H1 (cell line): Measurements from ENCODE around the gene TNFSF18. TPM values are rescaled to one million over a fixed set of nuclear protein-coding genes. Genes with fewer than 3 reads are reported as not detected.

Experiments used
- CTCF ChIA-PET: fragments of 300-600 bp; sonication (Branson Sonifier 250); formaldehyde crosslinking; loops from one replicate; lab custom pipeline; 2021; ENCODE audit not compliant: partially characterized antibody; lab: Charles Lee
- POLR2A ChIA-PET: fragments of 300-600 bp; sonication (Branson Sonifier 250); formaldehyde crosslinking; loops from one replicate; lab custom pipeline; 2021; ENCODE audit warnings: inconsistent platforms; ENCODE audit not compliant: partially characterized antibody; lab: Charles Lee
- DNase-seq, 2 experiments: peaks; one replicate each; pipeline versions ENCODE4 v3.0.0 to v3.0.0-alpha.2; 2010 to 2022; ENCODE audit warnings: low spot score in 2 of 2, low read depth in 1 of 2, mixed read lengths in 1 of 2
- FAIRE-seq: peaks from 2 replicates; lab custom pipeline; 2011; peaks lifted over from hg19 to GRCh38; lab: Jason Lieb, UNC
- H2AFZ ChIP-seq: 2 replicates; pipeline ENCODE4 v1.8.1; 2012; ENCODE audit warnings: low read length, inconsistent platforms
- H2AK5ac ChIP-seq: 2 replicates; pipeline ENCODE4 v1.6.1; 2013; ENCODE audit warnings: low read depth, low read length
- H2BK120ac ChIP-seq: replicated peaks from 2 replicates; pipeline ENCODE3; 2013; ENCODE audit warnings: low read depth, low read length, inconsistent platforms
- H2BK12ac ChIP-seq: 2 replicates; pipeline ENCODE4 v1.6.1; 2013; ENCODE audit warnings: low read depth, low read length
- H2BK15ac ChIP-seq: 2 replicates; pipeline ENCODE4 v1.6.1; 2013; ENCODE audit warnings: low read length
- H2BK20ac ChIP-seq: 2 replicates; pipeline ENCODE4 v1.6.1; 2013; ENCODE audit warnings: low read length
- H2BK5ac ChIP-seq: 2 replicates; pipeline ENCODE4 v1.6.1; 2013; ENCODE audit warnings: low read depth, low read length
- H3K14ac ChIP-seq: 2 replicates; pipeline ENCODE4 v1.6.1; 2013; ENCODE audit warnings: inconsistent platforms; ENCODE audit not compliant: insufficient read length
- H3K18ac ChIP-seq: 2 replicates; pipeline ENCODE4 v1.6.1; 2013; ENCODE audit warnings: low read length; ENCODE audit errors: extremely low read depth
- H3K23ac ChIP-seq: 2 replicates; pipeline ENCODE4 v1.6.1; 2013; ENCODE audit warnings: inconsistent platforms; ENCODE audit not compliant: insufficient read length
- H3K23me2 ChIP-seq: 2 replicates; pipeline ENCODE4 v1.6.1; 2013; ENCODE audit warnings: low read depth, low read length
- H3K27ac ChIP-seq: 2 replicates; pipeline ENCODE4 v1.6.1; 2011; ENCODE audit warnings: low read depth, low read length, inconsistent platforms
- H3K27me3 ChIP-seq, 4 experiments: replicated peaks in 1 of 4; 1 replicate in 1 of 4; 2 replicates in 3 of 4; pipeline versions ENCODE4 v1.6.1 to v1.8.1; 2011 to 2013; ENCODE audit warnings: low read length in 3 of 4, mild to moderate bottlenecking in 3 of 4, inconsistent platforms in 2 of 4, mixed read lengths in 2 of 4, moderate library complexity in 1 of 4; ENCODE audit not compliant: control insufficient read depth in 3 of 4, insufficient read depth in 3 of 4; ENCODE audit errors: extremely low read depth in 1 of 4
- H3K36me3 ChIP-seq, 4 experiments: 2 replicates each; pipeline versions ENCODE4 v1.6.1 to v1.8.1; 2011 to 2013; ENCODE audit warnings: mild to moderate bottlenecking in 4 of 4, low read length in 3 of 4, moderate library complexity in 2 of 4, control low read depth in 1 of 4, inconsistent platforms in 1 of 4; ENCODE audit not compliant: insufficient read depth in 4 of 4, control insufficient read depth in 2 of 4
- H3K4ac ChIP-seq: replicated peaks from 2 replicates; pipeline ENCODE3; 2013; ENCODE audit warnings: low read length, low read depth, mixed read lengths, inconsistent platforms; ENCODE audit not compliant: insufficient read length
- H3K4me1 ChIP-seq, 4 experiments: replicated peaks in 1 of 4; 1 replicate in 1 of 4; 2 replicates in 3 of 4; pipeline versions ENCODE4 v1.6.1 to v1.8.1; 2011 to 2013; ENCODE audit warnings: low read length in 3 of 4, inconsistent platforms in 2 of 4, mixed read lengths in 1 of 4; ENCODE audit not compliant: insufficient read depth in 4 of 4, control insufficient read depth in 3 of 4
- H3K4me2 ChIP-seq, 2 experiments: 2 replicates each; pipeline versions ENCODE4 v1.6.1 to v1.8.1; 2011 to 2013; ENCODE audit warnings: low read depth in 2 of 2, low read length in 2 of 2, control low read depth in 1 of 2, inconsistent platforms in 1 of 2, mild to moderate bottlenecking in 1 of 2; ENCODE audit not compliant: insufficient read depth in 1 of 2
- H3K4me3 ChIP-seq, 4 experiments: fragments of 200-600, 300-600 bp in 1 of 4; sonication (generic), shearing (Covaris generic), sonication (Bioruptor Twin) in 1 of 4; 2 replicates each; pipeline versions ENCODE4 v1.5.1 to v1.8.1; 2011 to 2016; ENCODE audit warnings: low read length in 4 of 4, low read depth in 3 of 4, control low read depth in 2 of 4, inconsistent platforms in 2 of 4, mild to moderate bottlenecking in 2 of 4, mixed read lengths in 1 of 4, moderate library complexity in 1 of 4; ENCODE audit not compliant: insufficient read depth in 2 of 4; ENCODE audit errors: extremely low read depth in 1 of 4
- H3K56ac ChIP-seq: replicated peaks from 2 replicates; pipeline ENCODE3; 2013; ENCODE audit warnings: low read depth, mild to moderate bottlenecking, mixed read lengths, low read length, inconsistent platforms; ENCODE audit not compliant: insufficient read length
- H3K79me1 ChIP-seq: 2 replicates; pipeline ENCODE4 v1.6.1; 2013; ENCODE audit warnings: low read depth, low read length, control low read depth
- H3K79me2 ChIP-seq, 2 experiments: 2 replicates each; pipeline versions ENCODE4 v1.6.1 to v1.8.1; 2012 to 2013; ENCODE audit warnings: low read length in 2 of 2, mild to moderate bottlenecking in 2 of 2, inconsistent platforms in 1 of 2; ENCODE audit not compliant: insufficient read depth in 2 of 2, control insufficient read depth in 1 of 2
- H3K9ac ChIP-seq, 4 experiments: replicated peaks in 1 of 4; 1 replicate in 1 of 4; 2 replicates in 3 of 4; pipeline versions ENCODE4 v1.6.1 to v1.8.1; 2011 to 2013; ENCODE audit warnings: low read depth in 3 of 4, low read length in 3 of 4, control low read depth in 2 of 4, mild to moderate bottlenecking in 2 of 4, moderate library complexity in 2 of 4, inconsistent platforms in 1 of 4; ENCODE audit errors: extremely low read depth in 1 of 4
- H3K9me3 ChIP-seq, 2 experiments: 2 replicates each; pipeline versions ENCODE4 v1.6.1 to v1.8.1; 2012 to 2013; ENCODE audit warnings: mild to moderate bottlenecking in 2 of 2, moderate library complexity in 2 of 2, control low read depth in 1 of 2, inconsistent platforms in 1 of 2, low read depth in 1 of 2, low read length in 1 of 2, mixed read lengths in 1 of 2; ENCODE audit not compliant: insufficient read depth in 2 of 2
- H4K20me1 ChIP-seq, 2 experiments: replicated peaks in 1 of 2; 2 replicates each; pipeline versions ENCODE3 to v1.8.1; 2011 to 2013; ENCODE audit warnings: inconsistent platforms in 2 of 2, low read length in 2 of 2, mild to moderate bottlenecking in 1 of 2; ENCODE audit not compliant: insufficient read depth in 2 of 2, control insufficient read depth in 1 of 2
- H4K5ac ChIP-seq: 2 replicates; pipeline ENCODE4 v1.6.1; 2013; ENCODE audit warnings: low read length, low read depth, mixed read lengths, inconsistent platforms; ENCODE audit not compliant: insufficient read length
- H4K8ac ChIP-seq: 2 replicates; pipeline ENCODE4 v1.8.0; 2013; ENCODE audit warnings: mild to moderate bottlenecking, moderate library complexity, low read length, inconsistent platforms; ENCODE audit not compliant: insufficient read depth; ENCODE audit errors: extremely low read depth
- H4K91ac ChIP-seq: replicated peaks from 2 replicates; pipeline ENCODE3; 2013; ENCODE audit warnings: low read length, mixed read lengths, inconsistent platforms; ENCODE audit not compliant: insufficient read length
- BCL11A ChIP-seq, 2 experiments: IDR thresholded peaks; one replicate each; pipeline ENCODE4 v1.6.1; 2011; ENCODE audit warnings: low read depth in 2 of 2, low read length in 2 of 2, mild to moderate bottlenecking in 2 of 2
- CBX5 ChIP-seq: fragments of 300-800, 300-1000 bp; sonication (generic); IDR thresholded peaks from 2 replicates; pipeline ENCODE4 v1.7.1; 2016; ENCODE audit warnings: antibody characterized with exemption, low read length, low read depth
- EZH2 ChIP-seq: fragments of 200-600 bp; sonication (generic); IDR thresholded peaks from 2 replicates; pipeline ENCODE4 v1.7.1; 2012; ENCODE audit warnings: low read depth, mild to moderate bottlenecking, moderate library complexity, low read length, inconsistent platforms; ENCODE audit not compliant: severe bottlenecking
- KDM5A ChIP-seq: fragments of 200-600 bp; IDR thresholded peaks from 2 replicates; pipeline ENCODE4 v1.7.1; 2012; ENCODE audit warnings: mild to moderate bottlenecking, low read length, inconsistent platforms, mixed read lengths
- MAFK ChIP-seq: IDR thresholded peaks from 2 replicates; pipeline ENCODE4 v1.6.1; 2012; ENCODE audit warnings: low read depth, mild to moderate bottlenecking, improper control_type of control experiment, low read length
- POLR2AphosphoS5 ChIP-seq: IDR thresholded peaks from 2 replicates; pipeline ENCODE4 v1.6.1; 2011; ENCODE audit warnings: low read depth, low read length
- RFX5 ChIP-seq: IDR thresholded peaks from 2 replicates; pipeline ENCODE4 v1.6.1; 2011; ENCODE audit warnings: low read depth, low read length, improper control_type of control experiment, borderline replicate concordance
- SP1 ChIP-seq: IDR thresholded peaks from 2 replicates; pipeline ENCODE4 v1.6.1; 2011; ENCODE audit warnings: low read depth, low read length
- SP2 ChIP-seq: IDR thresholded peaks from 2 replicates; pipeline ENCODE4 v1.6.1; 2012; ENCODE audit warnings: mild to moderate bottlenecking, low read length, inconsistent platforms
- WGBS, 2 experiments: shearing (Covaris generic) in 1 of 2; methylation state at CpG; one replicate each; pipeline versions ENCODE4 v1.1.6 to v1.1.7; 2013 to 2015; ENCODE audit warnings: low lambda C conversion rate in 2 of 2, mixed read lengths in 2 of 2, inconsistent platforms in 1 of 2, low coverage in 1 of 2, missing lambda C conversion rate in 1 of 2; ENCODE audit not compliant: insufficient replicate concordance in 2 of 2, insufficient coverage in 1 of 2, insufficient read length in 1 of 2; ENCODE audit errors: extremely low coverage in 1 of 2, missing lambda C conversion rate in 1 of 2; 5-methylcytosine and 5-hydroxymethylcytosine counted together
- polyA plus RNA-seq, 7 experiments: library from polyadenylated mRNA; depleted of rRNA in 3 of 7; stranded (reverse) in 5 of 7; unstranded in 2 of 7; fragments of >200 nt in 5 of 7; fragments of 200-250 nt in 2 of 7; gene quantifications; 1 replicate in 5 of 7; 2 replicates in 1 of 7; 4 replicates in 1 of 7; pipeline versions ENCODE4 v1.2.1 to v1.2.3, GENCODE V29; 2011 to 2013; ENCODE audit warnings: missing spikeins in 2 of 7, mixed read lengths in 2 of 7
- total RNA-seq: library from RNA; stranded (reverse); fragmentation: NEBNext Ultra II Directional; extraction: Animal tissue kit (Norgen Biotek cat#: 25700); gene quantifications from 2 replicates; pipeline ENCODE4 v1.2.1, GENCODE V29; 2021

TNFSF18 gene
- total and polyA plus RNA-seq, 2 of the 8 experiments (the other 6 are each of a cell fraction or from before 2014, with no cell fraction given), result not detected

DNA sequence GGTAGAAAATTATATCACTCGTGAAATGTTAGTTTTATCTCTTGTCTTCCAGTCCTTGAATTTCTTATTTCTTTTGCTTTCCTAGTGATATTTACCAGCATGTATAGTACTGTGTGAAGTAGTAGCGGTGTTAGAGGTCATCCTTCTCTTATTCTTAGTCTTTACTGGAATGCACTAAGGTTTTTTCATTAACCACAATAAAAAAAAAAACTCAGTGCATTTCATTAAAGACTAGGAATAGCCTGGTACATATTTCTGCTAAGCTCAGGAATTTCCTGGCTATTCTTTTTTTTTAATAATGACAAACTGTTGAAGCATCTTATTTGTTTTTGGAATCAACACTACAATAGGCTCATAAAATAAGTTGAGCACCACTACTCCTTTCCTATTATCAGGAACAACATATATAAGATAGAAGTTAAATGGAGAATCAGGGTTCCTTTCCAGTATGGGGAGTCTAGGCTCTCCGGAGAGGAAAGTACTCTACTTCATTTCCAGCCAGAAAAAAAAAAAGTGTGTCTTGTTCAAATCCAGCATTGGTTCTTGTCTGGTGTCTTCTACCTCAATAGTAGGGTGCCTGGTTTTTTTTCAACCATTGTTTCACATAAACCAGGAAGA, 60.0 kb downstream of the TNFSF18 start:
- H3K23ac ChIP-seq, result no peak overlapping the region
- 81% methylated on average over 3 of the region's 3 CpGs; no CpG with 5 or more reads in 1 of the 2 experiments for WGBS, 2 experiments
- H2BK20ac ChIP-seq, result no peak overlapping the region
- no peak for FAIRE-seq
- H3K56ac ChIP-seq, result no peak overlapping the region
- H2BK5ac ChIP-seq, result no peak overlapping the region
- no peak overlapping the region for H4K8ac ChIP-seq
- H3K18ac ChIP-seq, result no peak overlapping the region
- H3K4me1 ChIP-seq, result no peaks in the 10 kb centered on the region; a peak in 1 of 7 replicates
- no peak for DNase-seq
- H2BK12ac ChIP-seq, result no peak overlapping the region
- H3K79me1 ChIP-seq, result no peaks in the 10 kb centered on the region
- H3K27ac ChIP-seq, result no peak overlapping the region
- H3K4me2 ChIP-seq, result no peak overlapping the region
- H3K9ac ChIP-seq, result no peak overlapping the region
- H3K23me2 ChIP-seq, result no peaks in the 10 kb centered on the region
- no peaks in the 10 kb centered on the region for H3K27me3 ChIP-seq
- TF ChIP-seq BCL11A (IDR thresholded peaks at IDR 0.05; ENCODE audit: low read depth in 2 of 2, low read length in 2 of 2) (no peak), EZH2 (no peak), MAFK (no peak), CBX5 (no peak), SP2 (no peak), SP1 (no peak), POLR2AphosphoS5 (no peak), KDM5A (no peak), RFX5 (no peak)
- H3K36me3 ChIP-seq, result no peaks in the 10 kb centered on the region
- H4K91ac ChIP-seq, result no peak overlapping the region
- no peak overlapping the region for H2AFZ ChIP-seq
- POLR2A ChIA-PET, result no interaction called here
- H3K79me2 ChIP-seq, result no peaks in the 10 kb centered on the region
- no peak overlapping the region for H3K4me3 ChIP-seq
- CTCF ChIA-PET, result interaction anchor here (0.6 to 0.7 kb wide), 3 partner anchors 37 to 271 kb away, joined by 3 to 4 read pairs (median 3); no protein-coding TSS in a partner anchor
- H2BK120ac ChIP-seq, result no peak overlapping the region
- no peak overlapping the region for H4K5ac ChIP-seq
- H3K4ac ChIP-seq, result no peak overlapping the region
- H4K20me1 ChIP-seq, result no peaks in the 10 kb centered on the region
- H3K9me3 ChIP-seq, result no peaks in the 10 kb centered on the region
- no peak overlapping the region for H2BK15ac ChIP-seq
- no peak overlapping the region for H3K14ac ChIP-seq
- no peak overlapping the region for H2AK5ac ChIP-seq
